T47D (cell line): ENCODE measurements around the gene HEXIM1.
"Not testable (repeated sequence)": the region's sequence is repeated elsewhere in the genome, so short reads cannot be mapped to it uniquely, and the experiment has no call there.

Source experiments
- DNase-seq, 2 experiments: peaks; one replicate each; pipeline versions ENCODE4 v3.0.0 to v3.0.0-alpha.2; 2011 to 2012; ENCODE audit warnings: low read depth in 1 of 2, low spot score in 1 of 2
- JUND ChIP-seq: IDR thresholded peaks from 2 replicates; pipeline ENCODE4 v1.6.1; 2012; ENCODE audit warnings: low read depth
- in situ Hi-C: cut with HindIII; loops from 2 replicates; pipeline ENCODE4 v1.10.0; 2016; ENCODE audit warnings: low sequenced_read_pairs, low pct_unique_long_range_greater_than_20kb

Gene HEXIM1

DNA sequence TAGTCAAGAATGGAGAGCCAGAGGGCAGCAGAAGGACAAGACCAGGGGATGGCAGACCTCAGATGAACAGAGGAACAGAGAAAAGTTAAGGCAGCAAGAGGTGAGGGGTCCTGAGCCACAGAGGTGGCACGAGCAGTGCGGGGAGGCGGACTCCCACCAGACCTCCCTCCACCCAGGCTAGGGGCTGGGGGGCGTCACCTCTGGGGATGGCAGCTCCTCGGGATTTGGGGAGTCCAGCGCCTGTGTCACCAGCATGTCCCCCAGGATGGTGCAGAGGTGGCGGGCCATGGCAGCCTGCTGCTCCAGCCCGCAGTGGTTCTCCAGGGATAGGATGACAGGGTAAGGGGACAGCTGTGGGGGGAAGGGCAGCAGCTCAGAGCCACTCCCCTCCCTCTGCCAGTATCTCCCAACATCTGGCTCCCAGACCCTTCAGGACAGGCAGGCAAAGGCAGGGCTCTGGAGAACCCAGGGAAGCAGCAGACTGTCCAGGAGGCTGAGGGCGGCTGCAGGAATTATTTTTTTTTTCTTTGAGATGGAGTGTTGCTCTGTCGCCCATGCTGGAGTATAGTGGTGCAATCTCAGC, 31.8 kb upstream of the HEXIM1 start:
- no peak for TF ChIP-seq JUND
- in situ Hi-C loops = no loop called here
- no peak for DNase-seq

DNA sequence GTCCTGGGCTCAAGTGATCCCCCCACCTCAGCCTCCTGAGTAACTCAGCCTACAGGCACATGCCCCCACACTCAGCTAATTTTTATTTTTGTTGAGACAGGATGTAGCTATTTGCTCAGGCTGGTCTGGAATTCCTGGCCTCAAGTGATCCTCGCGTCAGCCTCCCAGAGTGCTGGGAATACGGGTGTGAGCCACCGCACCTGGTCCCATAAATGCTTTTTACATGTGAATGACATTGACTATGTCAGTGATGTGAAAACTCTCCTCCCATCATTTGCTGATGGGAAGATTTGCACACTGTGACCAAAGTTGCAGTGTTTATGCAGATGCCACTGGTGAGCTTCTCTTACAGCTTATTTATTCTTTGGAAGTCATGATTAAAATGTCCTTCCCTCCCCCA, 30.9 kb upstream of the HEXIM1 start:
- in situ Hi-C loops = no loop called here
- no peak for DNase-seq
- no peak for TF ChIP-seq JUND

DNA sequence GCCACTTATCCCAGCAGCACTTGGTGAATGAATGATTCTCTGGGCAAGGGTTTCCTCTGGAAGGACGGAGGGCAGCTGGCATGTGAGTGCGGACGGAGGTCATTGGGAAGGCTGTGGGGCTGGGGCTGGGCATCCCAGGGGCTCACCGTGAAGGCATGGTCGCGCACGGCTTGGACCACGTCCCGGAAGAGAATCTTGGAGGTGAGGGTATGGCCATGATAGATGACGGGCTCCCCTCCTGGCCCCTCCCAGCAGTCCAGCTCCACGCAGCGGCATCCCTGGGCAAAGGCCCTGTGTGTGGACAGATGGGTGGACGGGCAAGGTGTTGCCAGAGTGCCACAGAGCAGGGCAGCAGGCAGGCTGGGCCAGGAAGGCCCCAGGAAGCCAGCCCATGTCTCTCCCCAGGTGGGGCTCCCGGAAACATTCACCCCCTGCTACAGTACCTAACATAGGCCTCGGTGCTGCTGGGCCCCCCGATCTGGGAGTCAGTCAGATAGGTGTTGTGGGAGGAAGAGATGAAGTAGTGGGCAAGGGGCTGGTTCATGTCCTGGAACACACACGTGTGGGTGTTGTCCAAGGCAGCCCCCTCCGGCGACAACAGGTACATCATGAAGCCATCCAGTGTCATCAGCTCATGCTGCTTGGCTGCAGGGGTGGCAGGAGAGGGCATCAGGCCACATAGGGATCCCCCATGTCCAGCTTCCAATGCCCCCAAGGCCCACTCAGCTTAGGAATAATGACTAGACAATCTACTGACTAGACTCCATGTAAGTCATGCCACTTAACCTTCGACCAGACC, 30.2 kb upstream of the HEXIM1 start:
- in situ Hi-C loops = no loop called here
- no peak for DNase-seq
- TF ChIP-seq JUND = no peak

DNA sequence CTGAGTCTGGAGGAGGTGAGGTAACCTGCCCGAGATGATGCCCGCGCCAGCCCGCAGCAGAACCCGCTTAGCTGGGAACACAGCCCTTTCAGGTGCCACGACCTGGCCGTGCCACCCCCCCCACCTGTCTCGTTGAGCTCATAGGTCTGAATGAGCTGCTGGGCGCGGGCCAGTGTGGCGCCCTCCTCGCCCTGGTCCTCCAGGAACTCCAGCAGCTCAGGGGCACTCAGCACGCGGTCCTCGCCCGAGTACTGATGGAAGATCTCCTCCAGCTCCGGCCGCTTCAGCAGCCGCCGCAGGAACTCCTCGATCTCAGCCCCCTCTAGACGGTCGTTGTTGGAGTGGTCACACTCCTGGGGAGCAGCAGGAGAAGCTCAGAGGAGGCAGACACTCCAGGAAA, 29.6 kb upstream of the HEXIM1 start:
- in situ Hi-C loops = no loop called here
- DNase-seq = no peak
- TF ChIP-seq JUND = no peak

DNA sequence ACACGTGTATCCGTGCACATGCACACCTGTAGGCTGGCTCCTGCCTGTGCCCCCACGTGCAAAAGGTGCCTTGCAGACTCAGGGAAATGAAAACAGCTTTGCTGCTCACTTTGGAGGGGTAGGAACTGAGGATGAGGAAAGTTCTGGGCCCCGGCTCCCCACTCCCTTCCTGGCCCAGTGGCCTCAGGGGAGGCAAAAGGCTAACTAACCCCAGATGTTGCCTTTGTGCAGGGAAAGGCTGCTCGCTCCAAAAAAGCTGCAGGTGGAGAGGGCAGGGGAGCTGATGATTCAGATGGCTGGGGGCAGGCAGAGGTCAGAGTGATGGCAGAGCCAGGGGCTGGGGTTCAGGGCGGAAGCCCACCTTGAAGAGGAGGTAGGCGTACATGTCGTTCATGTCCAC, 28.3 kb upstream of the HEXIM1 start:
- in situ Hi-C loops = no loop called here
- DNase-seq = no peak
- TF ChIP-seq JUND = no peak

GRCh38 chr17:45120558-45120957, 27.7 kb upstream of the HEXIM1 start:
- DNase-seq = no peak
- no peak for TF ChIP-seq JUND
- in situ Hi-C loops = no loop called here

- in situ Hi-C loops = no loop called here
- no peak for TF ChIP-seq JUND
- DNase-seq = no peak
These were observed 27.2 kb upstream of the HEXIM1 start for GRCh38 chr17:45121055-45121454.

DNA sequence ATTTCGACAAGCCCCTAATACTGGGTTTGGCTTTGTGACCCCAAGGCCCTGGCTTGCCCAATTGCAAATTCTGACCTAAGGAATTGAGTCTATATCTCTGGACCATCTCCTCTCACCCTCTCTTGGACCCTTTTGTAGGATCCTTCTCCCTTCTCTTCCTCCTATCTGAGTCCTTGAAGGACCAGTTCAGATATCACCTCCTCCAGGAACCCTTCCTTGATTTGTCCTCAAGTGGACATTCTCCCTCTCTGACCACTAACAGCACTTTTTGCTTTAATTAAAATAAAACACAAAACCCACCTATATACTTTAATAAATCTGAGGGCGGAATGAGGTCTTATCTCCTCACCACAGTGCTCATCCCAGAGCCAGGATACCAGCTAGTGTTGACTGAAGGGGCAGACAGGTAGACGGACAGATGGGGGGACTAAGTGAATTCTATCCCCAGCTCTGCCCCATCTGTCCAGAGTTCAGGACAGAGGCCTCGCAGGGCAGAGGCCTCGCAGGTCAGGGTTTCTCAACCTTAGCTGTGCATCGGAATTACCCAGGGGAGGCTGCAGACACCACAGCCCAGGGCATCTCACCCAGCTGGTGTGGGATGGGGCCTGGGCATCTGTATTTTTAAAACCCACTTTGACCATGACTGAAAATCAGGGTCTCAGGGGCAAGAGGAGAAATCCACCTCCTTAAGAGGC, 25.1 kb upstream of the HEXIM1 start:
- DNase-seq = no peak
- in situ Hi-C loops = no loop called here
- TF ChIP-seq JUND = no peak

DNA sequence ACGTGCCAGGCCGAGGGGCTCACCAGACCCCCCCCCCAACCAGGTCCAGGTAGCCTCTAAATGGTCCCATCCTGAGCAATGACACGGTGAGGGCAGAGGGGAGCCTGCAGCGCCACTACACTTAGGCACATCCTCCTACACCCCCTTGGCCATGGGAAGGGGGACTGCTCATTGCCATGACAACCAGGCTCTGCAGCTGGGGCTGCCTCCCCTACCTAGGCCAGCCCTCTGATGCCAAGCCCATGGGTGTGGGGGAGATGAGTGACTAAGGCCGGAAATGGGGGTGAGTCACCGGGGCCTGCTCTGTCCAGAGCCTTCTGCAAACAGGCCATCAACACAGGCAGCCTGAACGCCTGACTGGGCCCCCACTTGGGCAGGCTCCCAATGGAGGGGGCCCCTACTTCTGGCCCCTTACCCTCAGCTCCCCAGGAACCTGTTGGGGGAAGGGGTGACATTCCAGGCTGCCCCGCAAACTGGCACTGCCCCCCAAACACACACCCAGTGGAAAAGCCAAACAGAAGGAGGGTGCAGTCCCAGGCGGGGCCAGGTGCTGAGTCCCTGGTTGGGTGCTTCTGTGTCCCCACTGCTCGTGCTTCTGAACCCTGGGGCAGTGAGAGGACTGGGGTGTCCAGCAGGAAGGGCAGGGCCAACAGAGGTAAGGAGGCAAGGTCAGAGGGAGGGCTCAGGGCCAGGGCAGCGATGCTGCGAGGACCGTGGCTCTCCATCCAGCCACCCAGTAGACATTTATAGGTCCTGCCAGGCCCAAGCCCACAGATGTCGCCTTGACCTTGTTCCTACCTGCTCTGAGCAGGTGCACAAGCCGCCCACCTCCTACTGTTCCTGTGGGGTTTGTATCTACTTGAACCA, 24.1 kb upstream of the HEXIM1 start:
- peak in 1 of 2 experiments; percentile 80 for DNase-seq
- in situ Hi-C loops = no loop called here
- TF ChIP-seq JUND = no peak

- in situ Hi-C loops, DNase-seq: not testable (repeated sequence)
These were observed 23.5 kb upstream of the HEXIM1 start for GRCh38 chr17:45124797-45125122.

- no peak for TF ChIP-seq JUND
- no peak for DNase-seq
- in situ Hi-C loops = no loop called here
These were observed 22.8 kb upstream of the HEXIM1 start for GRCh38 chr17:45125509-45125908.

- TF ChIP-seq JUND = no peak
- no peak for DNase-seq
- in situ Hi-C loops = no loop called here
These were observed 21.1 kb upstream of the HEXIM1 start for GRCh38 chr17:45127207-45127547.
